ENCODE measurements around the gene JKAMP. TPM values are rescaled to one million over a fixed set of nuclear protein-coding genes. Genes with fewer than 3 reads are reported as not detected.

Gene JKAMP
- total RNA-seq, 1 experiment from 2014 or later = 49.4 TPM

DNA sequence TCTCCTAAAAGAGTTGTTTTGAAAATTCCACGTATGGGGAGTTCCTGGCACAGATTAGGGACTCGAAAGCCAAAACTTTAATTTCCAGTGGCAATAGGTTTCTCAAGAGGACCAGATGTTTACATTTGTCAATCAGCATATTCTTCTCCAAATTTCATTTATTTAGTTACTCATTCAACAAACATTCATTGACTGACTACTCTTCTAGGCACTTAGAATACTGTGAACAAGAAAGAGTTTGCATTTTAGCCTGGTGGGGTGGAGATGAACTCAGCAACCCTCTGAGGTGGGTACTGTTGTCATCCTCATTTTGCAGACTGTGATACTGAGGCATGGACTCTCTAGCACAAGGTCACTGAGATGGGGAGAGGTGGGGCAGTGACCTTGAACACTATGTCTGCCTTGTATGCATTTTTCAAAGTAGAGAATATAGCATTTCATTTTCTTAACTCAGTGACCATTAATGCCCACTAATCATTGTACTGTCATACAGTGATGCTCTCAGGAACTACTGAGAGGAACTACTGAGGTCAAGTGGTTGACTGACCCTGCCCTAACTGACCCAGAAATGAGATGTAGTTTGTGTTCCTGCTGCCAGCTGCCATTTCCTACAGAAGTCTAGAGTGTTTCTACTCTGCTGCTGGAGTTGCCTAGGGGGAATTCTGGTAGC lies 2.3 kb upstream of the JKAMP start:
- Mint-ChIP-seq H3K4me1 (ENCODE audit: low read depth, unreplicated experiment) (peaks cover 27% of the 10 kb centered on the region), H3K36me3 (ENCODE audit: insufficient read depth, unreplicated experiment) (peaks cover 37% of the 10 kb centered on the region), H3K27ac (ENCODE audit: unreplicated experiment) (peak overlapping the region; percentile 80), H3K27me3 (ENCODE audit: unreplicated experiment) (no peaks in the 10 kb centered on the region), H3K9me3 (ENCODE audit: low read depth, unreplicated experiment) (no peaks in the 10 kb centered on the region), H3K4me3 (ENCODE audit: low read depth, unreplicated experiment) (peak overlapping the region; percentile 80)
- intact Hi-C loops (cut with micrococcal nuclease; ENCODE audit: unreplicated experiment) = no loop called here
- no peak for TF ChIP-seq CTCF (IDR thresholded peaks at IDR 0.05; ENCODE audit: unreplicated experiment)
- no TSS peak for BruUV-seq (replicated peaks)
- CTCF ChIA-PET = no interaction called here
- no peak for DNase-seq

DNA sequence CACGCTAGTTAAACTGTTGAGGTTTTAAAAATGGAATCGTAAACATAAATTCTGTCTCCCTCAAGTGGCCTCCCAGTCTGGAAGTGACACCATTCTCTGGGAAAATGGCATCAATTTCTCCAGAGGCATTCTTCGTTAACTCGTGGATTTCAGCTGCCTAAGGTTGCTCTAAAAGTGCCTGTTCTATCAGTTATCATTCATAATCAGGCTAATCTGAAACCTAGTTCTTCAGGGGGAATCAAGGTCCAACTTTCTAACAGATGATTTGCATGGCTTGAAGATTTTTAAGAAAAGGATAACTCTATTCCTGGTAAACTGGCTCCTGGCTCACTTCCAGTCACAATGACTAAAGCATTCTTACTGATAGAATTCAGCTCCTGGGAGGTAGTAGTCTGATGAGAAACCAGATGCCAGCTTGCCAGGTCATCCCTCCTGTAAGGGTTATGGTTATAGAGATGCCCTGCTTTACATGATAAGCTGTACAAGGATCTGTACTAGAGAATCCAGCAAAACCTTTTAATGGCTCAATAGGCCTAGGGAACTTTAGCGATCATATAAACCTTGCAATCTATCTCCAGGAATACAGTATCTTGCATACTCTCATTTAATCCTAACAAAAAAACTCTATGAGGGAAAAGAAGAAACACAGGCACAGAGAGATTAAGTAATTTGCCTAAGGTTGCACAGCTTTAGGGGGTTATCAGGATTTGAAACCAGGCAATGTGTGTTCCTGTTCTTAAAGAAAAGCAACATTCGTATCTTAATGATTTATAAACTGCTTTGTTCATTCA lies 1.6 kb upstream of the JKAMP start:
- Mint-ChIP-seq H3K36me3 (ENCODE audit: insufficient read depth, unreplicated experiment) (peaks cover 34% of the 10 kb centered on the region), H3K4me3 (ENCODE audit: low read depth, unreplicated experiment) (peak overlapping the region; percentile 80), H3K27ac (ENCODE audit: unreplicated experiment) (peak overlapping the region; percentile 80), H3K27me3 (ENCODE audit: unreplicated experiment) (no peaks in the 10 kb centered on the region), H3K9me3 (ENCODE audit: low read depth, unreplicated experiment) (no peaks in the 10 kb centered on the region), H3K4me1 (ENCODE audit: low read depth, unreplicated experiment) (peaks cover 27% of the 10 kb centered on the region)
- TF ChIP-seq CTCF (IDR thresholded peaks at IDR 0.05; ENCODE audit: unreplicated experiment) = no peak
- CTCF ChIA-PET = interaction anchor here (3.2 kb wide), 1 partner anchor 94 kb away, joined by 13 read pairs; the partner anchor contains the start of gene CCDC175
- TSS peak; percentile 47 for BruUV-seq (replicated peaks)
- peak; percentile 37 for DNase-seq
- intact Hi-C loops (cut with micrococcal nuclease; ENCODE audit: unreplicated experiment) = no loop called here

GRCh38 chr14:59483363-59483762 lies 954 bp upstream of the JKAMP start:
- TF ChIP-seq CTCF (IDR thresholded peaks at IDR 0.05; ENCODE audit: unreplicated experiment) = no peak
- no peaks in the 10 kb centered on the region for H3K9me3 Mint-ChIP-seq (ENCODE audit: low read depth, unreplicated experiment)
- intact Hi-C loops (cut with micrococcal nuclease; ENCODE audit: unreplicated experiment) = no loop called here
- peak overlapping the region; percentile 80 for H3K27ac Mint-ChIP-seq (ENCODE audit: unreplicated experiment)
- peaks cover 32% of the 10 kb centered on the region for H3K4me1 Mint-ChIP-seq (ENCODE audit: low read depth, unreplicated experiment)
- CTCF ChIA-PET = interaction anchor here (1.5 to 3.2 kb wide), 2 partner anchors 29 to 93 kb away, joined by 4 to 13 read pairs; partner anchors contain the start of gene CCDC175
- peaks cover 39% of the 10 kb centered on the region for H3K36me3 Mint-ChIP-seq (ENCODE audit: insufficient read depth, unreplicated experiment)
- BruUV-seq (replicated peaks) = no TSS peak
- peak overlapping the region; percentile 80 for H3K4me3 Mint-ChIP-seq (ENCODE audit: low read depth, unreplicated experiment)
- no peak for DNase-seq
- H3K27me3 Mint-ChIP-seq (ENCODE audit: unreplicated experiment) = no peaks in the 10 kb centered on the region

DNA sequence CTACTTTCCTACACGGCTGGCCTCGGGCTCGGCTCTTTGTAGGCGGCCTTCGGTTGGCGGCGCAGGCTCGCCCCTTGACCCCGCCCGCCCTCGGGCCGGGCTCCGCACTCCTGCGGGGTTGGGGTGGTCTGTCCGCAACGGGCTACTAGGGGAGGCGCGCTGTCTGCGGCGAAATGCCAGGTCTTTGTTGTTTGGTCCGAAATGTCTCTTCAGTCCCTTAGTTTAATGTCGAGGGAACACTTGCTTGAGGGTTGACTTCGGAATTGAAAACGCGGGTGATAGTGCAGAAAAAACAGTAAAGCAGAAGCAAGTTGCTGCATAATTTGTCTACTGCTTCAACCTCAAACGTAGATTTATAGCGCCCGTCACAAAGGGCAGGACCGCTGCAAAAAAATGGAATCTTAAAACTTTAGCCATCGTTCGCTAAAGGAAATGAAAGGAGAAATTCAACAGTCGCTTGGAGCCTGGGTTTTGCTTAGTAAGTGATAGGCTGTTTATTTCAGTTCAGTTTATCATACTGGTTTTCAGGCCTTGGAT lies 390 bp downstream of the JKAMP start:
- Mint-ChIP-seq H3K4me3 (ENCODE audit: low read depth, unreplicated experiment) (peak overlapping the region; percentile 80), H3K4me1 (ENCODE audit: low read depth, unreplicated experiment) (peaks cover 35% of the 10 kb centered on the region), H3K27me3 (ENCODE audit: unreplicated experiment) (no peaks in the 10 kb centered on the region), H3K9me3 (ENCODE audit: low read depth, unreplicated experiment) (no peaks in the 10 kb centered on the region), H3K27ac (ENCODE audit: unreplicated experiment) (peak overlapping the region; percentile 80), H3K36me3 (ENCODE audit: insufficient read depth, unreplicated experiment) (peaks cover 39% of the 10 kb centered on the region)
- no peak for TF ChIP-seq CTCF (IDR thresholded peaks at IDR 0.05; ENCODE audit: unreplicated experiment)
- BruUV-seq (replicated peaks) = TSS peak; percentile 53
- intact Hi-C loops (cut with micrococcal nuclease; ENCODE audit: unreplicated experiment) = no loop called here
- DNase-seq = no peak
- CTCF ChIA-PET = interaction anchor here (1.0 to 3.2 kb wide), 5 partner anchors 27 to 413 kb away, joined by 3 to 13 read pairs (median 4); partner anchors contain the start of genes CCDC175 and DAAM1
